Ovary (tissue), 3 donors: ENCODE results near the gene BACH2.

Source experiments
- CTCF ChIP-seq, 3 donors: fragments of 450-650 bp in 2 of 3; fragments of 200-600 bp in 1 of 3; IDR thresholded peaks; one replicate each; pipeline versions ENCODE4 v1.5.1 to v1.8.0; 2016 to 2022; ENCODE audit warnings: antibody characterized with exemption in 3 of 3, mild to moderate bottlenecking in 1 of 3
- POLR2A ChIP-seq: fragments of 450-650 bp; IDR thresholded peaks from one replicate; pipeline ENCODE4 v1.6.1; 2017; ENCODE audit warnings: antibody characterized with exemption, mild to moderate bottlenecking, moderate library complexity
- donor health status: DM: no; HTN: no; CAD: no.

- TF ChIP-seq CTCF (IDR thresholded peaks at IDR 0.05), result no peak
- TF ChIP-seq POLR2A, result no peak
Measured at GRCh38 chr6:90314514-90314913, 17.9 kb upstream of the BACH2 start.
